ENCODE results near the gene NPAS3.

Gene NPAS3

DNA sequence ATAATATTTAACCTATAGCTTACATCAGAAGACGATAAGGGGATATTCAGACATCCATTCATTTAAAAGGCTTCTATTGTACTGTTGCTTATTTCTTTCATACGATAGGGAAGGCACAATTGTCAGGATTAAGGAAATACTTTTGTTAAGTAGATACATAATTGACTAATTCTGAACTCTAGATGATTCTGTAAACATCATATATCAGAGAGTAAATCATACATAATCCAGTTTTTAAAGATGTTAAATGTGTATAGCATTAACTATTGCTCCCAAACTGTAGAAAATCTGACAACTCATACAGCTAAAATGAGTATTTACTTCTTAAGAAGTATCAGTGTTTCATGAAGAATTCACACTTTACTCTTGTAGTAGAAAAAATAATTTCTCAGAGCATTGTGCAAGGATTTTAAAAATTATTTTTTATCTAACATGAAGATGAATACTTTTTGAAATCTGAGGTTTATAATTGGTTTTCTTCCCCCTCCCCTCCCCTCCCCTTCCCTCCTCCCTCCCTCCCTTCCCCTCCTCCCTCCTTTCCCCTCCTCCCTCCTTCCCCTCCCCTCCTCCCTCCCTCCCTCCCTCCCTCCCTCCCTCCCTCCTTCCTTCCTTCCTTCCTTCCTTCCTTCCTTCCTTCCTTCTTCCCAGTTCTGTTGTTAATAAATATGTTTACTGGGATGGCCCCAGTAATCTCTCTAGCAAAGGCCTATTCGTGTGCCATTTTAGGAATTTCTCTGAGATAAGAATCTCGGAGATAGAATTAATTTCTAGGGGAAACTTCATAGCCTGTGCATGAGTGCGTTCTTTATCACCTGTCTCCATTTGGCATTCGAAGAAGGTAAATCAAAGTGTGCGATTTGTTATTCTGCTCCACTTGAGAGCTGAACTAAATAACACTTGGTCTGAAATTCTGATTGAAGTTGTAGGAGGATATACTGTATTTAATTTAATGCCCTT lies 2.3 kb downstream of the NPAS3 start:
- no peak for DNase-seq

DNA sequence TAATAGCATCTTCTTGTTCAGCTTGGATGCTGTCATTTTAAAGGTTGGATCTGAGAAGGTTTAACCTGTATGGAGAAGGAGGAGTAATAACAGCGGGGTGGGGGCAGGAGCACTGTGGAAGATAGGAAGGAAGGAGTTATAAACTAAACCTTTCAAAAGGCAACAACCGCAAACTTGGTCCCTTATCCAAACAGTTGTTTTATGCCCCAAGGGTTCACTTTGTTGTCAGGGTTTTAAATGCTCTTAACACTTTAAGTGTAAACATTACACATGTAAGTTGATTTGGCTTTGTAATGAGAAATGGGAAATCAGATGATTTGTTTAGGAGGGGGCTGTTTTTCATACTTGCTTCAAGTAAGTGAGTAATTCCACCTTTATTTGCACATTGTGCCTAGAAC lies 3.0 kb downstream of the NPAS3 start:
- DNase-seq, result no peak

- no peak for DNase-seq
Measured at GRCh38 chr14:32947081-32947480, 8.4 kb downstream of the NPAS3 start.

DNA sequence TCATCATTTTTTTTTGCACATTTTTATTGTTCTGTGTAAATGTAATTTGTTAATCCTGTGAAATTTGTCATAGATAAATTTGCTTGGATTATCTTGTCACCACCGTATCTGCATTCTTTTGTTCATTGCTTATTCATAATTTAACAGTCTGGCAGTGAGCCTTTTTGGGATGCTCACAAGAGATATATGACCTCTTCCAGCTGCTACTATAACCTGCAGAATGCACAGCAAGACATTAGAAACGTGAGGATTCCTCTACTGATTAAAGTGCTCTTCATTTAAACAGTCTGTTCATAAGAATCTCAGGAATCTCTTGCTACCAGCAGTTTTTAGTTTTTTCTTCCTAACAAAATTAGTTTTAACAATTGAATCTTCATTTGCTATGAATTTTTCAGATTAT lies 9.1 kb downstream of the NPAS3 start:
- no peak for DNase-seq

- no peak for DNase-seq
Measured at GRCh38 chr14:32950584-32950983, 11.9 kb downstream of the NPAS3 start.

- no peak for DNase-seq
Measured at GRCh38 chr14:32967421-32967820, 28.7 kb downstream of the NPAS3 start.

GRCh38 chr14:32968972-32969544 lies 30.4 kb downstream of the NPAS3 start:
- DNase-seq, result no peak

- no peak for DNase-seq
Measured at GRCh38 chr14:32977913-32978312, 39.2 kb downstream of the NPAS3 start.

DNA sequence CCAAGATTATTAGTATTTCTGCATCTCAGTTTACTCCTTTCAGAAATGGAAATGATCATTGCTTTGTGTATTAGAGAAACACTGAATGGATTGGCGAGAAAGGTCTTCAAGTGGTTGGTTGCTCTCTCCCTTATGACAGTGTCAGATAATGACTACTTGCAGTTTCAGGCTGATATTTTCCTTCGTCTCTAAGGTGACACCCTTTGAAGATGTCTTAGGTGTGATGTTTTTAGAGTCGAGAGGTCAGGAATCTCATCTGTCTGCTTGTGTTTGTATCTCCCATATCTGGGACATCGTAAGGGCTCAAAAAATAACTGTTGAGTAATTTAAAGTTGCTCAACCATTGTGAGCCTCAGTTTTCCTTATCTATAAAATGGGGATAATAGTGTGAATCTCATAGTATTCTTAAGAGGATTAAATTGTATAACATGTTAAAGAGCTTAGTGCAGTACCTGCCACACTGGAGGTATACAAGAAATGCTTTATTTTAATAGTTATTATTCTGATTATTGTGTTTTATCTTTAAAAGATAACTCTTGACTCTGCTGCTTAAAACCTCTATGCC lies 40.1 kb downstream of the NPAS3 start:
- DNase-seq, result no peak

DNA sequence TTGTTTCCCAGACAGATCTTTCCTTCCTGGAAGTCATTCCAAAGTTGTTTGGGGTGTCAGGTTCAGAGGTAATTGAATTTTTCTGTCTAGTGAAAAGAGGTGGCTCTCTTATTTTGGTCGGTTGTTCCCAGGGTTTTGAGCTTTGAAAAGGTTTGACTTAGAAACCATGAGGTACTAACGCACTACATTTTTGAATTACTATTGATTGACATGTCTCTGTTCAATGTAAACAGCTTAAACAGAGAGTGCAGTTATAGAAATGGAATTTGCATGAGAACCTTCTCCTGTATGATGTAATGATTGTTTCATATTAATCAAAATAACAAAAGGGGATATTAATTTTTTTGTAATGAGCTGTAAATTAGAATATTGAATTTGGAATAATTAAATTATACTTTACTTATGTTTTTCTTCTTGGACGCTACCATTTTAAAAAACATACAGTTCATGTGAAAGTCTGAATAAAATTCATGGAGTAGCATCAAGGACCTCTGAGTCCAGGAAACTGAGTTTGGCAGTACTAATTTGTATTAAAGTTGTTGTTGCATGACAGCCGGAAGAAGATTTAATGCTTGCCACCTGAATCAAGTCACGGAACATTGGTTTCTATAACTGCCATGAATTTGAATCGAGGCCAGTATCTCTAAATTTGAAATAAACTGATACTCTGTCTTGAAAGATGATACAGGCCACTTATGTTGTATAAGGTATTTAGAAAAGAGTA lies 41.7 kb downstream of the NPAS3 start:
- DNase-seq, result no peak

- DNase-seq, result no peak
Measured at GRCh38 chr14:32980902-32981501, 42.3 kb downstream of the NPAS3 start.

GRCh38 chr14:32984241-32984930 lies 45.7 kb downstream of the NPAS3 start:
- DNase-seq, result no peak

DNA sequence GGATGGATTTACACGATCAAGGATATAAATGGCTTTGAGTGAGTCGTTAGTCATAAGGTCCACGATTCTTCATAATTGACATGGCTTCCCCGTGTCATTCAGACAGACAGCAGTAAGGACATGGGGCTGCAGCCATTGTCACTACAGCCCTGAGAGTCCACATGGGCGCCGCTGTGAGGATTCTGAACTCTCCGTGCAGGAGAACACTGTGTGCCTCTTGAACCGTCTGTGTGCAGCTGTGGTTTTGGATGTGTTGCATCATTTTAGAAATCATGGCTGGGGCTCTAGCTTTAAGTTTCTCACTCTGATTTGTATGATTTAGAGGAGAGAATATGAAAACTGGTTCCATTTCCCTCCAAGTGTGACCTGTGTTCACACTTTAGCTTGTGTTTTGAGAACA lies 47.2 kb downstream of the NPAS3 start:
- DNase-seq, result no peak

DNA sequence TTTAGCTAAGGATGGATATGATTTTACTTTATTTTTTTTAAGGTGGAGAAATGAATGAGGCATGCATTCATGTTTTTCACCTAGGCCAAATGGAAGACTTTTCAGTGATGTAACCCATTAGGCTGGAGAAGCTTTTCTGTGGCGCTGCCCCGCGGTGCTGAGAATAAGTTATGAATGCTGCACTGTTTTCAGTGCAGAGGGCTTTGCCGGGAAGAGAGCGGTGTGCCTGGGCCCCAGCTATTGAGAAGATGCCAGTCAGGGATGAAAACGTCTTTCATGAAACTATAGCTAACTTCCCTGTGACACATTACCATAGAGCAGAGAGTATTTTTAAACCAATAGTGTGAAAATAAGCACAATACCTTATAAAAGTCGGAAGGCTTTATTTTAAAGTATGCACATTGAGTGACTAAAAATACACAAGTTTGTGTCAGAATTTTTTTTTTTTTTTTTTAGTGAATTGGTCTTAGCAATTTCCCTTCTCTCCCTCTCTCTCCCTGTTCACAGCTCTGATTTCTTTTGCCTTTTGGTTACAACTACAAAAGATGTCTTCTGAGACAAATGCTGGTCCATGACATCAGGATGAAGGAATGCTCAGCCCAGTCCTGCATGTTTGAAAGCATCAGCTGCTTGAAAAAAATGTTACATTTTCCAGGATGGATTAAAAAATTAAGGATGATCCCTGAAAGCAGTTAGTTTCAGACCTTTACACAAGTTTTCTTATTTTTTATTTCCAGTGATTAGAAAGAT lies 48.3 kb downstream of the NPAS3 start:
- DNase-seq, result no peak

DNA sequence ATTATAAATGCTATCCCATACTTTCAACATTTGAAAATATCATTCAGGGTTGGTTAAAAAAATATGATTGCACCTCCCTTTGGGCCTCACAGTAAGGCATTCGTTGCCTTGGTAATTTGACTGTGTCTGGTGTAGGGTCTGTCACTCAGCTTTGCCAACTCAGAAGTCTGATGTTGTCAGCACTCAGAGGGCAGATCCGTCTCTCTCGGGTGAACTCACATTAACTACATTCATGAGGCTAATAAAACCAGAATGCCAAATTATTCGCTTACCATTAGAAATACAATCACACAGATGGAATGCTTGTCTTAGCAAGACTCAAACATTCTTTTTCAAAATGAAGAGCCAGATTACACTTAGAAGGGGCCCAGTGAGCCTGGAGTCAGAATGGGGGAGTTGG lies 53.0 kb downstream of the NPAS3 start:
- no peak for DNase-seq

GRCh38 chr14:32993921-32994320 lies 55.2 kb downstream of the NPAS3 start:
- DNase-seq, result no peak

- DNase-seq, result no peak
Measured at GRCh38 chr14:32996343-32996742, 57.7 kb downstream of the NPAS3 start.

DNA sequence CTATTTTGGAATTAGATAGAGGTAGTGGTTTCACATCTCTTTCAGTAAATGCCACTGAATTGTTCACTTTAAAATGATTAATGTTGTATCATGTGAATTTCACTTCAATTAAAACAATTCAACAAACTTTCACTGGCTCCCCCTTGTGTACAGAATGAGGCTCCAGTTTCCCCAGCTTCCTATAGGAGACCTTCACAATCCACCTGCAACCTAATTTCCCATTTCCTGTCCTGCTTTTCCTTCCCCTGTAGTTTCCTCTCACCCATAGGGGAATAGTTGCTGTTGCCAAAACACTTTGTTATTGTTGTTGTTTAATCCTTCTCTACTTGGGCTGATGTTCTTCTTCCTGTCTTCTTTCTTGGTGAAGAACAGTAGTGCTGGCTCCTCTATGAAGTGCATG lies 59.8 kb downstream of the NPAS3 start:
- DNase-seq, result no peak

DNA sequence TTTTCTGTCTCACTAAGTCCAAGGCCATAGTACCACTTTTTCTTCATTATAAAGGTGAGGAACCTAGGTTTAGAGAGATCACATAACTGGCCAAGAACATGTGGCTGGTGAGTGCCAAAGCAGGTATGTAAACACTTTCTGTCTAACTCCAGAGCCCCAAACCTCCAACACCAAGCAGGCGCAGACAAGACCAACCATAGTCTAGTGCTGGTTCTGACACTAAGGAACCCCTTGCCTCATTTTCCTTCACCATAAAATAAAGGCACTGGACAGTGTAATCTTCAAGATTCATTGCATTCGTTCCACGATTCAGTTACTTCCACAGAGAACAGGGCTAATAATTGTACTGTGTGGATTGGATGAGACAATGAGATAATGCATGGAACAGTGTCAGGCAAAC lies 71.0 kb downstream of the NPAS3 start:
- no peak for DNase-seq

DNA sequence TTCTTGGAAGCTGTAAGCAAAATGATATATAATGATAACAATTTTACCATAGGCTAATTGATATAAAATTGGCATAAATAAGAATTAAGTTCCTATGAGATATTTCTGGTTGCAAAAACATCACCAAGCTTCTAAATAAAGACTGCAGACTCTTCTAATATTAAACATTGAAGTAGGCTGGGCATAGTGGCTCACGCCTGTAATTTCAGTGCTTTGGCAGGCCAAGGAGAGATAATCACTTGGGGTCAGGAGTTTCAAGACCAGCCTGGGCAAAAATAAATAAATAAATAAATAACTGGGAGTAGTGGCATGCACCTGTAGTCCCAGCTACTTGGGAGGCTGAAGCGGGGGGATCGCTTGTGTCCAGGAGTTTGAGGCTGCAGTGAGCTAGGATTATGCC lies 71.8 kb downstream of the NPAS3 start:
- no peak for DNase-seq

- no peak for DNase-seq
Measured at GRCh38 chr14:33014710-33015109, 76.0 kb downstream of the NPAS3 start.

GRCh38 chr14:33016613-33017012 lies 77.9 kb downstream of the NPAS3 start:
- no peak for DNase-seq
